22Rv1 (cell line): ENCODE data around the gene HAO1.

Experiments
- ZFX ChIP-seq: fragments of 450-650 bp; IDR thresholded peaks from 2 replicates; pipeline ENCODE4 v1.6.1; 2017; ENCODE audit warnings: antibody characterized with exemption, borderline replicate concordance
- TF ChIP-seq, protein P1 (sequence below): fragments of 450-650 bp; IDR thresholded peaks from 2 replicates; pipeline ENCODE4 v1.5.1; 2017; ENCODE audit warnings: mild to moderate bottlenecking

DNA sequence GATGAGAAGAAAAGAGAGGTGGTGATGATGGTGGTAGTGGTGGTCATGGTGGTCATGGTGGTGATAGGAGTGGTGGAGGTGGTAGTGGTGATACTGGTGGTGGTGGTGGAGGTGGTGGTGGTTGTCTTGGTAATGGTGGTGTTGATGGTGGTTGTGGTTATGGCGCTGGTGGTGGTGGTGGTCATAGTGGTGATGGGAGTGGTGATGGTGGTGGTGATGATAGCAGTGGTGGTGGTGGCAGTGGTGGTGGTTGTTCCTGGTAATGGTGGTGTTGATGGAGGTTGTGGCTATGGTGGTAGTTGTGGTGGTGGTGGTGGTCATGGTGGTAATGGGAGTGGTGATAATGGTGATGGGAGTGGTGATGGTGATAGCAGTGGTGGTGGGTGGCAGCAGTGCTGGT lies 36.8 kb downstream of the HAO1 start:
- TF ChIP-seq, protein P1, sequence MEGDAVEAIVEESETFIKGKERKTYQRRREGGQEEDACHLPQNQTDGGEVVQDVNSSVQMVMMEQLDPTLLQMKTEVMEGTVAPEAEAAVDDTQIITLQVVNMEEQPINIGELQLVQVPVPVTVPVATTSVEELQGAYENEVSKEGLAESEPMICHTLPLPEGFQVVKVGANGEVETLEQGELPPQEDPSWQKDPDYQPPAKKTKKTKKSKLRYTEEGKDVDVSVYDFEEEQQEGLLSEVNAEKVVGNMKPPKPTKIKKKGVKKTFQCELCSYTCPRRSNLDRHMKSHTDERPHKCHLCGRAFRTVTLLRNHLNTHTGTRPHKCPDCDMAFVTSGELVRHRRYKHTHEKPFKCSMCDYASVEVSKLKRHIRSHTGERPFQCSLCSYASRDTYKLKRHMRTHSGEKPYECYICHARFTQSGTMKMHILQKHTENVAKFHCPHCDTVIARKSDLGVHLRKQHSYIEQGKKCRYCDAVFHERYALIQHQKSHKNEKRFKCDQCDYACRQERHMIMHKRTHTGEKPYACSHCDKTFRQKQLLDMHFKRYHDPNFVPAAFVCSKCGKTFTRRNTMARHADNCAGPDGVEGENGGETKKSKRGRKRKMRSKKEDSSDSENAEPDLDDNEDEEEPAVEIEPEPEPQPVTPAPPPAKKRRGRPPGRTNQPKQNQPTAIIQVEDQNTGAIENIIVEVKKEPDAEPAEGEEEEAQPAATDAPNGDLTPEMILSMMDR: no peak
- TF ChIP-seq ZFX: no peak
